Measurements from ENCODE around the gene SLC24A3. TPM values are rescaled to one million over a fixed set of nuclear protein-coding genes. Genes with fewer than 3 reads are reported as not detected.

Gene SLC24A3
- total RNA-seq, 1 donor from 2014 or later: 0.21 TPM

DNA sequence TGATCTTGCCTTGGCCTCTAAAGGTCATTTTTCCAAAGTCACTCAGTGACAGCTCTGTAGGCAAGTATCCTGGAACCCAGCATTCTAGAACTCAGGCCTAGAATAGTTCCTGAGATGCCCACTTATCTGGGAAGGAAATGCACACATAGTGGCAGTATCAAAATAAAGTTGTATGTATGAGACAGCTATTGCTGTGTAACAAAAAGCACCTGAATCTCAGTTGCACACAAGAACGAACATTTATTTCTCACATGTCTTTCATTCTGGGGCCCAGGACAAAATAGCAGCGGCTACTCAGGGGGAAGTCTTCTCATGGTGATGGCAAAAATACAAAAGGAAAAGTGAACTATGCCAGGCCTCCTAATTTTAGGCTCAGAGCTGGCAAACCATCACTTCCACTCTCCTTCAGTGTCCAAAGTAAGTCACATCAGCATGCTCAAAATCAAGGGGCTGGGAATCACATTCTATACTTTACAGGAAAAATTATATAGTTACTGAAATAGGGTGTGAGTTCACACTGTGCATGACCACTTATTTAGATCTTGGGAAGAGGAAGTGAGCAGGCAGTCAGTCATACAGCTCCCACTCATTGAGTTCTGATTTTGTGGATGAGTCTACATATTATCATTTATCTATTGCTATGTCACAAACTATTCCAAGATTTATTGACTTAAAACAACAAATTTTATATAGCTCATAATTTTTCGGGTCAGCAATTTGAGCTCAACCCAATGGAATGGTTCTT is 412.0 kb downstream of the SLC24A3 start:
- no peaks in the 10 kb centered on the region for H3K9me3 ChIP-seq (ENCODE audit: low read depth)
- H3K36me3 ChIP-seq: no peaks in the 10 kb centered on the region
- no peaks in the 10 kb centered on the region for H3K36me3 Mint-ChIP-seq
- DNase-seq (ENCODE audit: low spot score): no peak
- H3K27ac Mint-ChIP-seq: no peak overlapping the region
- H3K4me1 Mint-ChIP-seq: peaks cover 12% of the 10 kb centered on the region
- no peaks in the 10 kb centered on the region for H3K27me3 Mint-ChIP-seq (ENCODE audit: insufficient read depth, low read depth)
- peaks cover 2% of the 10 kb centered on the region for H3K4me1 ChIP-seq
- H3K4me3 Mint-ChIP-seq: no peak overlapping the region
- H3K4me2 ChIP-seq: no peak overlapping the region
- H4K20me1 ChIP-seq (ENCODE audit: low read depth): no peaks in the 10 kb centered on the region
- no peaks in the 10 kb centered on the region for H3K27me3 ChIP-seq
- H3F3A ChIP-seq (ENCODE audit: low read depth): no peaks in the 10 kb centered on the region
- H3K9ac ChIP-seq: no peak overlapping the region
- peaks cover 3% of the 10 kb centered on the region for H3K9me3 Mint-ChIP-seq
- H3K27ac ChIP-seq: no peak overlapping the region
- no peak overlapping the region for H2AFZ ChIP-seq (replicated peaks)
- TF ChIP-seq EZH2 (IDR thresholded peaks at IDR 0.05) (no peak), EZH2phosphoT487 (IDR thresholded peaks at IDR 0.05) (no peak), CTCF (IDR thresholded peaks at IDR 0.05) (no peak)
- H3K79me2 ChIP-seq (ENCODE audit: low read depth): no peaks in the 10 kb centered on the region
- no peak overlapping the region for H3K4me3 ChIP-seq

GRCh38 chr20:19625426-19625825 is 413.0 kb downstream of the SLC24A3 start:
- no peaks in the 10 kb centered on the region for H3K36me3 ChIP-seq
- H3K4me3 ChIP-seq: no peak overlapping the region
- H3K36me3 Mint-ChIP-seq: no peaks in the 10 kb centered on the region
- H3K4me1 Mint-ChIP-seq: peaks cover 3% of the 10 kb centered on the region
- no peaks in the 10 kb centered on the region for H3K9me3 ChIP-seq (ENCODE audit: low read depth)
- no peak overlapping the region for H3K4me2 ChIP-seq
- no peak overlapping the region for H3K4me3 Mint-ChIP-seq
- no peaks in the 10 kb centered on the region for H3K27me3 Mint-ChIP-seq (ENCODE audit: insufficient read depth, low read depth)
- peaks cover 3% of the 10 kb centered on the region for H3K9me3 Mint-ChIP-seq
- H3K4me1 ChIP-seq: no peaks in the 10 kb centered on the region
- TF ChIP-seq EZH2 (IDR thresholded peaks at IDR 0.05) (no peak), EZH2phosphoT487 (IDR thresholded peaks at IDR 0.05) (no peak), CTCF (IDR thresholded peaks at IDR 0.05) (no peak)
- no peak overlapping the region for H2AFZ ChIP-seq (replicated peaks)
- H3F3A ChIP-seq (ENCODE audit: low read depth): no peaks in the 10 kb centered on the region
- H3K27ac ChIP-seq: no peak overlapping the region
- H4K20me1 ChIP-seq (ENCODE audit: low read depth): no peaks in the 10 kb centered on the region
- H3K27ac Mint-ChIP-seq: no peak overlapping the region
- no peak overlapping the region for H3K9ac ChIP-seq
- no peak for DNase-seq (ENCODE audit: low spot score)
- H3K79me2 ChIP-seq (ENCODE audit: low read depth): no peaks in the 10 kb centered on the region
- H3K27me3 ChIP-seq: no peaks in the 10 kb centered on the region

DNA sequence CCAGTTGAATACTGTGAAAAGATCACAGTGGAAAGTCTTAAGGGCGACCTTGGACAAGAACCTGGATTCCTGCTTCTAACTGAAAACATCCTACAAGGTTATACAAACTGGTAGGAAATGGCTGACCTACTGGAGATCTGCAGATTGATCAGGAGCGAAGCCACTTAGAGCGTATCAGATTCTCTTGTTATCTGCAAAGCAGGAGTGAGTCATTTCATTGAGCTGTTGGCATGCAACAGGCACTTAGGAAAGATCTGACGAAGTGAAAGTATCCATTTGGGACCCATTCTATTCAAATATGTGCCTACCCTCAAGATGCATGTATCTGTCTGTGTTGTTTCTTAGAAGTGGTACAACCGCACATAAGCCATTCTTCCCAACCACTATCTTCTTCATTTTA is 414.5 kb downstream of the SLC24A3 start:
- Mint-ChIP-seq H3K9me3 (peaks cover 3% of the 10 kb centered on the region), H3K27me3 (ENCODE audit: insufficient read depth, low read depth) (no peaks in the 10 kb centered on the region), H3K27ac (no peak overlapping the region), H3K4me3 (no peak overlapping the region), H3K36me3 (no peaks in the 10 kb centered on the region), H3K4me1 (no peaks in the 10 kb centered on the region)
- no peak overlapping the region for H3K9ac ChIP-seq
- no peak overlapping the region for H3K27ac ChIP-seq
- no peak for DNase-seq (ENCODE audit: low spot score)
- TF ChIP-seq EZH2phosphoT487 (IDR thresholded peaks at IDR 0.05): no peak
- TF ChIP-seq CTCF (IDR thresholded peaks at IDR 0.05): no peak
- TF ChIP-seq EZH2 (IDR thresholded peaks at IDR 0.05): no peak
- no peak overlapping the region for H3K4me2 ChIP-seq
- no peaks in the 10 kb centered on the region for H3K9me3 ChIP-seq (ENCODE audit: low read depth)
- H3K79me2 ChIP-seq (ENCODE audit: low read depth): no peaks in the 10 kb centered on the region
- H3K4me3 ChIP-seq: no peak overlapping the region
- no peaks in the 10 kb centered on the region for H4K20me1 ChIP-seq (ENCODE audit: low read depth)
- H3F3A ChIP-seq (ENCODE audit: low read depth): no peaks in the 10 kb centered on the region
- no peaks in the 10 kb centered on the region for H3K36me3 ChIP-seq
- H2AFZ ChIP-seq (replicated peaks): no peak overlapping the region
- H3K4me1 ChIP-seq: no peaks in the 10 kb centered on the region
- no peaks in the 10 kb centered on the region for H3K27me3 ChIP-seq
